ENCODE measurements around the gene SMIM44.

DNA sequence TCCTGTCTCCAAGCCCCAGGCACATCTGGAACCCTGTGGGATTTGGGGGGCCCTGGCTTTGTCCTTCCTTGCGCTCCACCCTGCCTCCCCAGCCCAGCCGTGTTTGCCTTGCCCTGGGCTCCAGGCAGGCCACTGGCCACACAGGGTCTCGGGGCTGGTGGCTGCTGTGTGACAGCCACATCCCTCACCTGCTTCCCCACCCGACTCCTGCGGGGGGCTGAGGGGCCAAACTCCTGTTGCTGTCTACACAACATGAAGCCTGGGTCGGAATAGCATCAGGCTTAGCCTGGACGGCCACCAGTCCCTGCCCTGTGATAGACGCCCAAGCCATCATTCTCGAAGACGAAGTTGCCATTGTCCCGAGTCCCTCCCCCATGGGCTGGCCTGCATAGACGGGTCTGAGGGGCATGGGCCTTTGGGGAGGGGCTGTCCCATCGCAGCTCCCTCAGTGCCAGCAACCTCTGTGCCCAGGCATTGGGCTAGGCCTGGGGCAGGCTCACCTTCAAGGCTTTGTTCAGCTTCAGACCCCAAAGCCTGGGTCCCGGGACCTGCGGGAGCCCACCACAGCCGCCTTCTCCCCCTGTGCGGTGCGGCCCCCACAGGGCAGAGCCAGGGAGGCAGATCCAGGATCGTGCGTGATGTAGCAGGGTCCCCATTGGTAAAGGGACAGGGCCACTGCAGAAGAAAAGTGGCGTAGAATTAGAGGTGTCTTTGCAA is 40.3 kb upstream of the SMIM44 start:
- TF ChIP-seq POLR2AphosphoS5 (IDR thresholded peaks at IDR 0.05), result no peak
- TF ChIP-seq, protein P1, sequence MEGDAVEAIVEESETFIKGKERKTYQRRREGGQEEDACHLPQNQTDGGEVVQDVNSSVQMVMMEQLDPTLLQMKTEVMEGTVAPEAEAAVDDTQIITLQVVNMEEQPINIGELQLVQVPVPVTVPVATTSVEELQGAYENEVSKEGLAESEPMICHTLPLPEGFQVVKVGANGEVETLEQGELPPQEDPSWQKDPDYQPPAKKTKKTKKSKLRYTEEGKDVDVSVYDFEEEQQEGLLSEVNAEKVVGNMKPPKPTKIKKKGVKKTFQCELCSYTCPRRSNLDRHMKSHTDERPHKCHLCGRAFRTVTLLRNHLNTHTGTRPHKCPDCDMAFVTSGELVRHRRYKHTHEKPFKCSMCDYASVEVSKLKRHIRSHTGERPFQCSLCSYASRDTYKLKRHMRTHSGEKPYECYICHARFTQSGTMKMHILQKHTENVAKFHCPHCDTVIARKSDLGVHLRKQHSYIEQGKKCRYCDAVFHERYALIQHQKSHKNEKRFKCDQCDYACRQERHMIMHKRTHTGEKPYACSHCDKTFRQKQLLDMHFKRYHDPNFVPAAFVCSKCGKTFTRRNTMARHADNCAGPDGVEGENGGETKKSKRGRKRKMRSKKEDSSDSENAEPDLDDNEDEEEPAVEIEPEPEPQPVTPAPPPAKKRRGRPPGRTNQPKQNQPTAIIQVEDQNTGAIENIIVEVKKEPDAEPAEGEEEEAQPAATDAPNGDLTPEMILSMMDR (IDR thresholded peaks at IDR 0.05), result no peak
- TF ChIP-seq POLR2A (IDR thresholded peaks at IDR 0.05), result no peak
